Activated naive CD4-positive, alpha-beta T cell treated with Interleukin-2 at 50 U/mL for 16 hours (primary cell): ENCODE results near the gene LINGO3.

ENCODE experiments used
- DNase-seq: peaks from one replicate; pipeline ENCODE4 v3.0.0-alpha.2; 2020

The LINGO3 gene

GRCh38 chr19:2326699-2327360 is 18.9 kb upstream of the LINGO3 start:
- no peak for DNase-seq

DNA sequence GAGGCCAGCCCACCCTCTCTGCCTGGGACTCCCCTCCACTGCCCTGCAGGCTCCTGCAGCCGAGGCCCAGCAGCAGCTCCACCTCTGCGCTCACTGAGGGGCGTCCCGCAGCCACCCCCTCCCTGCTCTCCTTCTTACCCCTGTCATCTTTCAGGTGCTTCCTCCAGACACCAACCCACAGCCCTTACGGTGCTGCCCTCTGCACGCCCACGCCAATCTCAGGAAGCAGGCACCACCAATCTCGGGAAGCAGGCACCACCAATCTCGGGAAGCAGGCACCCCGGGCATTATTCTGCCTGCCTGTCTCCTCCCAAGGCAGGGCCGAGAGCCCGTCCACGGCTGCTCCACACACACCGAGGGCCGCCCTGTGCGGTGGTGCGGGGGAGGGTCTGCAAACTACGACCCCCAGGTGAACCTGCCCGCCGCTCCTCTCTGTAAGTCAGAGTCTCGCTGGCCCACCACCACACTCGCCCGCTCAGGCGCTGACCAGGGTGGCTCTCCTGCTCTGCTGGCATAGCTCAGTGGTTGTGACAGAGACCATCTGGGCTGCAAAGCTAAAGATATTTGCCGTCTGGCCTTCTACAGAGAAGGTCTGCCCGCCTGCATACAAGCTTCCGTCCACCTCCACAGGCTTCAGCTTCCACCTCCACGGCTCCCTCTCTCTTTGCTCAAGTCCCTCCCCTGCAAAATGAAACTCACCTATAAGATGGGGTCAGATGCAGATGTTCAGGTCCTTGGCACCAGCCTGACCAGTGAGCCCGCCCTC is 17.5 kb upstream of the LINGO3 start:
- DNase-seq, result no peak

- DNase-seq, result no peak
These were observed 16.4 kb upstream of the LINGO3 start for GRCh38 chr19:2324220-2324948.

GRCh38 chr19:2323707-2324106 is 15.8 kb upstream of the LINGO3 start:
- no peak for DNase-seq

DNA sequence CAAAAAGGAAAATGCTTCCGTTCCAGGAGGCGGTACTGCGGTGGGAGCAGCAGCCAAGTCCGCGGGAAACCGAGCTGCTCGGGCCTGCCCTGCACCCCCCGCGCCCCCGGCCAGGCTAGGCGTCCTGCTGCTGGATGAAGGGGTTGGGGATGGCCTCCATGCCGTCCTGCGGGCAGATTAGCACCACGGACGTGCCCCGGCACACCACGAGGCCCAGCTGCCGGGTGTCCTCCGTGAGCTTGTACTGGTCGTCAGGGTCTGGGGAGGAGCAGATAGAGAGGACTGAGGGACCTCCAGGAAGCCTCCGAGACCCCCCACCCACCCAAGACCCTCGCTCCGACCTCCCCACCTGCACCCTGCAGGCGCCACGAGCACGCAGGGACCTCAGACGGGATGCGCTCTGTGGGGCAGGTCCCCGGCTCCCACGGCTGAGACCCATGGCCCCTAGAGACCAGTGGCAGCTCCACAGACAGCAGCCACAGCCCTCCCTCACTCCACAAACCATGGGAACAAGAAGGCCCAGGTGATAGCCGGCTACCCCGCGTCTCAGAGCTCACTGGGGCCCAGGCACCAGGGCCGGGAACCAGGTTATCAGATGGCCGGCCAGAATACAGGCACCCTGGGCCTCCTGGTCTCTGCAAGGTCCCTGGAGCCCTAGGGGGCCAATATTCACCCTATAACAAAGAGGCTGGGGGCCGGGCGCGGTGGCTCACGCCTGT is 13.8 kb upstream of the LINGO3 start:
- no peak for DNase-seq

DNA sequence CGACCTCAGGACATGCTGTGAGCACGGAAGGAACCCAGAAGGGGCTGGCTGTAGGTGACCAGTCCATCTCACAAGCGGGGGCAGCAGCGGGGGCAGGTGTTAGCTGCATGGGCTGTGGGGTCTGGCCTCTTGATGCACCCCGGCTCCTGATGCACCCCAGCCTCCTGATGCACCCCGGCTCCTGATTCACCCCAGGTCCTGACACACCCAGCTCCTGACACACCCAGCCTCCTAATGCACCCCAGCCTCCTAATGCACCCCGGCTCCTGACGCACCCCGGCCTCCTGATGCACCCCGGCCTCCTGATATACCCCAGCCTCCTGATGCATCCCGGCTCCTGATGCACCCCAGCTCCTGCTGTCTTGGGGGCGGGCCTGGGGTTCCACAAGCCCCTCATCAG is 13.0 kb upstream of the LINGO3 start:
- no peak for DNase-seq

DNA sequence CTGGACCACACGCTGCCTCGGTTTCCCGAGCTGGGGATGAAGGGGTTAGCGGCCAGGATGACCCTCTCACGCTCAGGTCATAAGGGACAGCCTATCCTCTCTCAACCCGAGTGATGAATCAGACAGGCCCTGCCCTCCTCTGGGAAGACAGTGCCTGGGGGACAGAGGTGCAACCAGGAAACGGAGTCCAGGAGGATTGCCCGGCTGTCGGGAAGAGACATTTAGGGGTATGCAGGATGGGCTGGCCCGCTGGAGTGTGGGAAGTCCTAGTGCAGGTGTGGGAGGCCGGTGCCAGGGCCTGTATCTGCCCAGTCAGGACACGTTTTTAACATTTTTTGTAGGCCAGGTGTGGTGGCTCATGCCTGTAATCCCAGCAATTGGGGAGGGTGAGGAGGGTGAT is 12.1 kb upstream of the LINGO3 start:
- DNase-seq, result no peak

DNA sequence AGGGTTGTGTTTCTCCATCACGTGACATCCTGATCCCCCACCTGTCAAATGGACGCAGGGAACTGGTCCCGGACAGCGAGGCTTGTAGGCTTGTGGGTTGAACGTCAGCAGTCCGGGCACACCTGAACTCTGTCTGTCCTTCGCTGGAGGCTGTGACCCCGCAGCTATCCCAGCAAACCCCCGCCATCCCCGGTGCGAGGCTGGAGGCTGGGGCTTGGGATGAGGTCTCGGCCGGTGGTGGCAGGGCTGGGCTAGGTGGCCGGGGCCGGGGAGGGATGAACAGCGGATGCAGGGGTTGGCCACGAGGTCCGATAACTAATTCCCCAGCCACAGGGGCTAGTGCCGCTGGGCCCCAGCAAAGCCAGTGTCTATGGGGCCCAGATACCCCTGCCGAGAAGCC is 11.6 kb upstream of the LINGO3 start:
- no peak for DNase-seq

DNA sequence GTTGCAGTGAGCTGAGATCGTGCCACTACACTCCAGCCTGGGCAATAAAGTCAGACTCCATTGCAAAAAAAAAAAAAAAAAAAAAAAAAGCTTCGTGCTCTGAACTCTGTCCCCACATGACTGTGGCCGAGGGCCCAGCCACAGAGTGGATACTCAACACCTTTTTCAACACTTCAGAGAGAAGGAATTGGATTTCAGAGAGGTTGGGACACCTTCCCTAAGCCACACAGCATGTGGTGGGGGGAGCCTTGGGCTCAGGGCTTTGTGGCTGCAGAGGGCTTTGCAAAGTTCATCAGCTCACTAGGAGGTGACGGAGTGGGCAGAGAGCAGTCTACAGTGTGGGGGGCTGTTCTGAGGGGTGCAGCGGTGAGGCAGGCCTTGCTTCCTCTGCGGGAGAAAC is 11.0 kb upstream of the LINGO3 start:
- no peak for DNase-seq

DNA sequence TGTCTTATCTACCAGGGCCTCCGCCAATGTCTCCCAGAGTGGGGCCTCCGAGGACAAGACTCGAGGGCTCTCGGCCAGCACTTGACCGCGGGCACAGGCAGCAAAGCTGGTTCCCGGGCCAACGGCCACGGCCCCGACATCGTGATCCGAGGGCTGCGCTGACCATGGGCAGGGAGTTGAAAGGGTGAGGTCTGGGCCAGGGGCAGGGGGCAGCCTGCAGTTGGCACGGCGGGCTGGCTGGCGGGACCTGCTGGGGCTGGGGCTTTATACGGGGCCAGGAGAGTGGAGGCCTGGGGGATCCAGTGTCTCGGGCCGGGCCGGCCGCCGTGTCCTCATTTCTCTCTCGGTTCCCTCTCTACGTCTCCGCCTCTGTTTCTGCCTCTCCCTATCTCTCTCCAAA is 9.8 kb upstream of the LINGO3 start:
- no peak for DNase-seq

- DNase-seq, result no peak
These were observed 9.3 kb upstream of the LINGO3 start for GRCh38 chr19:2317300-2317699.

DNA sequence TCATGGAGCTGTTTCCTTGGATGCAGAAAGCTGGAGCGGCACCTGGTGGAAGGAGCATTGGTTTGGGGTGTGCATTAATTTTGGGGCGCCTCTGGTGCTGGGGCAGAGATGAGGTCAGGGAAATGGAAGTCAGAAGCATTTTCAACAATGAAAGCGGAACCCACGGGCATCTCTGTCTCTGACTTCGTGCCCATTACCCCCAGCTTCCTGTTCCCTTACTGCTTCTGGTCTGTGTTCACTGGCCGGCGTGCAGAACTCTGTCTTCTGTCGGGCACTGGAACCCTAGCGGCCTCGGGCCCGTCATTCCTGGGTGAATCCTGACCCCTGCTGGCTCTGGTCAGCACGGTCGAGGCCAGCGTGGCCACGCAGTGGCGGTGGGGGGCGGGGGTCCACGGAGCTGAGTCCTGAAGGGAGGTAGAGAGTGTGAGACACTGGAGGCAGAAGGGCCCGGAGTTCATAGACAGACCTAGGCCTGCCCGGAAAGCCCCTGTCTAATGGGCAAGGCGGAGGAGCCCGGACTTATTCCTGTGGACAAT is 7.9 kb upstream of the LINGO3 start:
- DNase-seq, result no peak

DNA sequence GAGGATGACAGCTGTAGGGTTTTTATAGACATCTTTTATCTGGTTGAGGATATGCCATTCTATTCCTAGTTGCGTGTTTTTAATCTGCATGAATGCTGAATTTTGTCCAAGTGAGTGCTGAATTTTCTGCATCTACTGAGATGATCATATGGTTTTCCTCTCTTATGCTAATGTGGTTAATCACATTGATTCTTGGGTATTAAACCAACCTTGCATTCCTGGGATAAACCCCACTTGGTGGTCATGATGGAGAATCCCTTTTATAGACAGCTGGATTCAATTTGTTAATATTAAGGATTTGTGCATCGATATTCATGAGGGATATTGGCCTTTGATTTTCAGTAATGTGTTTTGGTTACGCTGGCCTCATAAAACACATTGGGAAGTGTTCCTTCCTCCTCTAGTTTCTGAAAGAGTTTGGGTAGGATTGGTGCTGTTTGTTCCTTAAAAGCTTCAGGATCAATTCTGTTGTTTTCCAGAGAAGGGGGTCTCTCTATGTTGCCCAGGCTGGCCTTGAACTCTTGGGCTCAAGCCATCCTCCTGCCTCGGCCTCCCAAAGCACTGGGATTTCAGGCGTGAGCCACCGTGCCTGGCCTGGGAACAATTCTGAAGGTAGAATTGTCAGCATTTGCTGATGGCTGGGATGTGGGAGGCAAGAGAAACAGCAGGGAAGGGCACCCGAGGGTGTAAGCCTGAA is 7.3 kb upstream of the LINGO3 start:
- no peak for DNase-seq

DNA sequence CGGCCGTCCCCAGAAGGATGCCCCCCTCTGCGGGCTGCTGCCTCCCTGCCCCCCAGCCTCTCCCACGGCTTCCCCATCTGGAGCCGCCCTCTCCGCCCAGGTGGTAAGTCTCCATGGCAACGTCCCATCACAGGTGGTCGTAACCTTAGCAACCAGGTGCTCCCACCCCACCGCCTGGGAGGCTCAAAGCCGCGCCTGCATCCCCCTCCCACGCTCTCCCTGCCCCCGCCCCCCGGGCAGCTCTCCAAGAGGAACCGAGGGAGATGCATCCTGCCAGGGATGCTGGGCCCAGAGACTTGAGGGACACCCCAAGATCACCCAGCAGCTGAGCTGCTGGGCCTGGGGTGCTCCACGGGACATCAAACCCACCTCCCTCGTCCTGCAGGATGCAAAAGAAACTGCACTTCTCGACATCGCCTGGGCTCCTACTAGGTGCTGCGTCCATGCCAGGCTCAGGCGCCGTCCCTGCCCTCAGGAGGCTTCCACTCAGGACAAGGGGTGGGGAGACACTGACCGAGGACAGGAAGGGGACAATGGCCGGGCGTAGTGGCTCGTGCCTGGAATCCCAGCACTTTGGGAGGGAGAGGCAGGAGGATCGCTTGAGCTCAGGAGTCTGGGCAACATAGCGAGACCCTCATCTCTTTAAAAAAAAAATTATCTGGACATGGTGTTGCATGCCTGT is 5.0 kb upstream of the LINGO3 start:
- DNase-seq, result no peak

DNA sequence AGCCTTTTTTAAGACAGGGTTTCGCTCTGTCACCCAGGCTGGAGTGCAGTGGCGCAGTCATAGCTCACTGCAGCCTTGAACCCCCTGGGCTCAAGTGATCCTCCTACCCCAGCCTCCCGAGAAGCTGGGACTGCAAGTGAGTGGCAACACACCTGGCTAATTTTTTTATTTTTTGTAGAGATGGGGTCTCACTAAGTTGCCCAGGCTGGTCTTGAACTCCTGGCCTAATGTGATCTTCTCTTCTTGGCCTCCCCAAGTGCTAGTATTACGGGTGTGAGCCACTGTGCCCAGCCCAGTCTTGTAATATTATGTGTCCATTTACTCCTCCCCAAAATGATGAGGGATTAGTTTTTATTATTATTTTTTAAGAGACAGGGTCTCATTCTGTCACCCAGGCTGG is 3.1 kb upstream of the LINGO3 start:
- DNase-seq, result no peak

DNA sequence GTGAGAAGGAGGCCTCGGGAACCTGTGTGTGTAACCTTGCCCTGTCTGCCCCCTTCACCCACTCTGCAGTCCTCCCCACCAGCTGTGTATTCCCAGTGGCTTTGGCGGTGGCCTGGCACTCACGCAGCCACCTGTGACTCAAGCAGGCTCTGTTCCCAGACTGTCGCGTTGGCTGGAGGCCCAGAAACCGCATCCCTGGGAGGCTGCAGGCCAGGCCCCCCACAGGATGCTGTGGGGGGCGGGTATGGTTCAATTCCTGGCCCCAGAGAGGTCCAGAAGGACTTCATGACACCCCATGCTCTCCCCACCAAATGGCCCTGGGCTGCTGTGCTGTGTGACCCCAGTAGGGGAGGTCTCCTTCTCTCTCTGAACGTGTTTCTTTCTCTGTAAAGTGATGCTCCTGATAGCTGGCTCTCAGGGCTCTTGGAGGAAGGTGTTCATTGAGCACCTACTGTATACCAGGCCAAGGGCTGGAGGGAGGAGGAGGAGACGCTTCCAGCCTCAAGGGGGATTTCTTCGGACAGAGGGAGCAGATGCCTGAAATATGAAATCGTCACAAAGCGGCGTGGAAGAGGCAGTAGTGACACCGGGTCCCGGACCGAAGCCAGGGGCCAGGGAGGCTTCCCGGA is 1.9 kb upstream of the LINGO3 start:
- no peak for DNase-seq

GRCh38 chr19:2307518-2308012 is 389 bp downstream of the LINGO3 start:
- no peak for DNase-seq

DNA sequence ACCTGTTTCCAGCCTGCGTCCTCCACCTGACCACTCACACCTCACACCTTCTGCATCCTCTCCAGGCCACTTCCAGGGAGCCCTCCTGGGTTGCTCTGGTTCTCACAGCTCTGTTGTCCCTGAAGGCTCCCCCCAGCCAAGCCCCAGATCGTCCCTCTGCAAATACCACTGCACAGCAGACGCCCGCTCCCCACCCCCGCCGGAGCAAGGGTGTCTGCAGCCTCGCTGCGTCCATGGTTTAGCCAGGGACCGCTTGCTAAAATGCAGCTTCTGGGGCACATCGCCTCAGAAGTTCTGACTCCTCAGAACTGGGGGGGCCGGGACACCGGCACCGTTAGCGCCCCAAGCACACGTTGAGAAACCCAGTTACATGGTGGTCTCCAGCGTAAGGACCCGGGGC is 983 bp downstream of the LINGO3 start:
- no peak for DNase-seq

DNA sequence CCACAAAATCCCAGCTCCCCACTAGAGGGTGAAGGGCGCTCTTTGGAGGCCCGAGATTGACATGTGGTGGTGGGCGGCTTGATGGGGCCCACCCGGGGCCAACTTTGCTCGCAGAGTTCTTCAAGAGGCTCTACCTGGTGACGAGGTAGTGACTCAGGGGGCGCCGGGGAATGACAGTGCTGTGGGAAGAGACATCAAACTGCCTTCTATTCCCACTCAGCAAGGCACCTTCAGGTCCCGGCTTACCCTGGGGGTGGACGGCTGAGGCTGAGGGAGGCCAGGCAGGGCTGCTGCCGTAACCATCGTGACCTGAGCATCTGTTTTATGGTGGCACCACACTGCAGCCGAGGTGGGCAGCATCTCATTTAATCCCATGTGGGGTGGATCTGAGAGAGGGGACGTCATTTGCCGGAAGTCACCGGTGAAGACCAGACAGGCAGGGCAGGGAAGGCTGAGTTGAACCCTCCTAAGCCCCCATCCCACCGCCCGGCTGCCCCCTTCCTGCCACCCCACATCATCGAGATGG is 1.6 kb downstream of the LINGO3 start:
- no peak for DNase-seq

DNA sequence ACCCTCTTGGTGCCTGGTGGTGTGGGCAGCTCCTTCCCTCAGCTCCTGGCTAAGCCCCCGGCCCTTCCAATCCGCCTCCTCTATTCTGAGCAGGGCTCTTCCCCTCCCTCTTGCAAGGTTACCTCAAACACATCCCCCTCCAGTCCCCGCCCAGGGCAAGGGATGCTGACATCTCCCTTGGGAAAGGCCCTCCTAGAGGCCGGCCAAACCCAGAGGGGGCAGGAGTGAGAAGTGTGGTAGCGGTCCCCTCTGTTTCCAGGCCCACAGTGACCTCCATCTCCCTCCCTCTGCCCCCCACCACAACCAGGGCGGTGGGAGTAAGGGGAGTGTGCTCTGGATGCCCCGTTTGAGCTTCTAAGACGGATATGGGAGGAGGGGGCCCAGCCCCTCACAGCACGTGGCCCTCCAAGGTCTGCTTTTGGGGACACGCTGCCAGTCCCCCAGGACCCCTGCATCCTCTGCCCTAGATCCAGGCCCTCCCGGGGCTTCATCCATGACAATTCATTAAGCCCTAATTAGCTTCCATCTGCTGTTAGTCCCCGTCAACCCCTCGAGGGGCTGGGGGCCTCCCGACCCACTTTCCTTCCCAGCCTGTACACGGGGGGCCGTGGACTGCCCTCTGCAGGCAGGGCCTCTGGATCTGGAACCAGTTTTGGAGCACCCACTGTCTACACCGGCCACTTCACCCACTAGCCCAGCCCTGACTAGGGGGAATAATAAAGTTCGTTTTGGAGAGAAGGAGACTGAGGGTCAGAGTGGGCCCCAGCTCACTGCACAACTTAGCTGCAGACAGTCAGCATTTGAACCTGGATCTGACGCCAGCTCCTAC is 2.3 kb downstream of the LINGO3 start:
- no peak for DNase-seq
